ENCODE results near the gene CAPN12. TPM values are rescaled to one million over a fixed set of nuclear protein-coding genes. Genes with fewer than 3 reads are reported as not detected.

Gene CAPN12
- polyA plus RNA-seq, 1 experiment: 0.75 TPM

GRCh38 chr19:38739440-38740256, 4.6 kb downstream of the CAPN12 start:
- H3K4me3 ChIP-seq (ENCODE audit: low read depth, low read length): no peak overlapping the region
- ChIA-PET POLR2A (no interaction called here), CTCF (interaction anchor here (0.7 to 1.3 kb wide), 2 partner anchors 10 to 30 kb away, joined by 3 to 4 read pairs; no protein-coding TSS in a partner anchor)
- no peaks in the 10 kb centered on the region for H3K27me3 ChIP-seq (ENCODE audit: control insufficient read depth, insufficient read depth, low read length)
- H3K36me3 ChIP-seq (ENCODE audit: control insufficient read depth, insufficient read depth, low read length): no peaks in the 10 kb centered on the region
- DNase-seq (ENCODE audit: low read depth): no peak
- TF ChIP-seq CTCF (IDR thresholded peaks at IDR 0.05; ENCODE audit: insufficient read depth, low read depth, low read length): no peak

DNA sequence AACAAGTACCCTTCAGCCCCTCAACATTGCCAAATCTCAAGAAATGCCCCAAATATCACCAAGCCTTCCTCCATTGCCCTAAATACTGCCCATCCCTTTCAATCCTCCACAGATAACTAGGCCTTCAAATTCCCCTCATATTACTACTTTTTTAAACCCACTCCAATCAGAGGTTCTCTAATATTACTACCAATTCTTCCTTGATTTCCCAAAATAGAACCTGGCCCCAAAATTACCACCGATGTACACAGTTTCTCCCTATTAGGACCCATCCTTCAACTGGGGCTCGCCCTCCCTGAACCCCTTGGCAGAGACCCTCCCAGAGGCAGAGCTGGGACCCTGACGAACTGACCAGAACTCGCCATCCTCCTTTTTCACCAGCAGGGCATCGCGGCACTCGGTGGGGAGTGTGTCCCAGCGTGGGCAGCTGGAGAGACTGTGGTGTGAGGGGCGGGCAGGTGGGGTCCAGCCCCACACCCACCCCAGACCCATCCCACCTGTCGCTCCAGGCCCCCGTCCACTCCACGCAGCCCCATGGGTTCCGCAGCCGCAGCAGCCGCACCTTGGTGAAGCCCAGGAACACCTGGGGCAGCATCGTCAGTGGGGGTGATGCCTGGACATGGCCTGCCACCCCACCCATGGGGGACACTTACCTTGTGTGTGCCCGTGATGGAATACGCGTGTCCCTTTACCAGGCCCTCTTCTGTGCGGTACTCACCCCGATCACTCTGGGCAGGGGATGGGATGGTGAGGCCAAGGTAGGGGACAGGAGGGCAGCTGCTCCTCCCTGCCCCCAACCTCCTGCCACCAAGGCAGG, 6.1 kb downstream of the CAPN12 start:
- TF ChIP-seq CTCF (IDR thresholded peaks at IDR 0.05; ENCODE audit: insufficient read depth, low read depth, low read length): no peak
- Histone ChIP-seq H3K27me3 (ENCODE audit: control insufficient read depth, insufficient read depth, low read length) (no peaks in the 10 kb centered on the region), H3K36me3 (ENCODE audit: control insufficient read depth, insufficient read depth, low read length) (no peaks in the 10 kb centered on the region), H3K4me3 (ENCODE audit: low read depth, low read length) (no peak overlapping the region)
- ChIA-PET POLR2A (no interaction called here), CTCF (interaction anchor here (1.5 kb wide), 1 partner anchor 32 kb away, joined by 3 read pairs; no protein-coding TSS in a partner anchor)
- DNase-seq (ENCODE audit: low read depth): no peak

DNA sequence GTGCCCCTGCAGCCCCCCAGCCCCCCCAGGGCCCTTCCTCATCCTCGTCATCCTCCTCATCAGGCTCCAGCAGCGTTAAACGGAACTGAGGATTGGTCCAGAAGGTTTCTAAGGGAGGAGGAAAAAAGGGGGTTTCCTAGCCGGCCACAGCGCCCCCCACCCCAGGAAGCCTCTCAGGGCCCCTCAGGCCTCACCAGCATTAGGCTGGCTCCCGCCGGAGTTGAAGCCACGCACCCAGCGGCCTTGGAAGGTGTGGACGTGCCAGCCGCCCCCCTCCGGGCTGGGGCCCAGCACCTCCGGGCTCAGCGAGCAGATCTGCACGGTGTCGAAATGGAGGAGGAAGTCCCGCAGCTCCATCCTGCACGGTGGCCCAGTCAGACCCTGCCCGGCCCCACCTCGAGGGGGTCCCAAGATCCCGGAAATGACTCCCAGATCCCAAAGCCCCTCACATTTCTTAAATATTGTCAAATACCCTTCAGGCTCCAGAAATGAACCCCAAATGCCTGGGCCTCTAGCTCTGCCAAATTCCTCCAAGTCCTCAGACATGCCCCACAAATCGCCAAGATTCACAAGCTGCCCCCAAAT, 6.9 kb downstream of the CAPN12 start:
- Histone ChIP-seq H3K36me3 (ENCODE audit: control insufficient read depth, insufficient read depth, low read length) (0 out of 2 replicates have a peak, but pooled peaks cover 4% of the 10 kb centered on the region), H3K27me3 (ENCODE audit: control insufficient read depth, insufficient read depth, low read length) (no peaks in the 10 kb centered on the region), H3K4me3 (ENCODE audit: low read depth, low read length) (no peak overlapping the region; the same call in 1 of the 2 replicates)
- ChIA-PET POLR2A (no interaction called here), CTCF (interaction anchor here (1.5 kb wide), 1 partner anchor 32 kb away, joined by 3 read pairs; no protein-coding TSS in a partner anchor)
- TF ChIP-seq CTCF (IDR thresholded peaks at IDR 0.05; ENCODE audit: insufficient read depth, low read depth, low read length): no peak
- DNase-seq (ENCODE audit: low read depth): no peak

DNA sequence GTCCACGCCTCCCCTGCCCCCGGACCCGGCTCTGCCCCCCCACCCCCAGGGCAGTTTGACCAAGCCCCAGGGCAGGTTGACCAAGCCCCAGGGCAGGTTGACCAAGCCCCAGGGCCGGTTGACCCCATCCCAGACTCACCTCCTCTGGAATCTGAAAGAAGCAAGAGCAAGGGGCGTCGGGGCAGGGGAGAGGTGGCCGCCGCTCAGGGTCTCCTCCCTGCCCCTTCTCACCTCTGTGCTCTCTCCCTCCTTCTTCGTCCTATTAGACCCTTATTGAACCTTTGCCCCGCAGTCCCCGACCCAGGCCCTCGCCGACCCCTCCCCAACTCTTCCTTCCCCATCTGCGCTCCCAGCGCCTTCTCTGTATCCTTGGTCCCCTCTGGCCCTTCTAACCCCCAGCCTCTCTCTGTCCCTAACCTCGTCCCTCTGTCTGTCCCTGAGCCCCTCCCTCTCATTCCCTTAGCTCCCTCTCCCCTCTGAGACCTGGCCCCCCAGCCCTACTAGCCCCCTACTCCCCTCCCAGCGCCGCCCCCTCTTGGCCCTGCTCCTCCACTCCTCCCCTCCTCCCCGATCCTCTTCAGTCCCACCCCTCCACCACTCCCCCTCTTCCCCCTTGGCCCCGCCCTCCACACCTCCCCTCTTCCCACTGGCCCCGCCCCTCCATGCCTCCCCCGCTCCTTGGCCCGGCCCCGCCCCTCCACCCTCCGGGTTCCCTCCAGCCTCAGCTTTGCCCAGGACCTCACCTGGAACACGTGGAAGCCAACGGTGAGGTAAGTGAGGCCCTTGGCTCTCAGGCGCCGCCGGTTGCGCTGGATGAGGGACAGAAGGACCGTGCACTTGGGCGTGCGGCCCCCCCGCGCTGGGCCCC, 7.6 kb downstream of the CAPN12 start:
- peak overlapping the region; percentile 37 for H3K4me3 ChIP-seq (ENCODE audit: low read depth, low read length)
- no peak for TF ChIP-seq CTCF (IDR thresholded peaks at IDR 0.05; ENCODE audit: insufficient read depth, low read depth, low read length)
- no peak for DNase-seq (ENCODE audit: low read depth)
- ChIA-PET POLR2A (no interaction called here), CTCF (interaction anchor here (1.5 kb wide), 1 partner anchor 33 kb away, joined by 3 read pairs; no protein-coding TSS in a partner anchor)
- peaks cover 8% of the 10 kb centered on the region; the same call in 1 of the 2 replicates for H3K36me3 ChIP-seq (ENCODE audit: control insufficient read depth, insufficient read depth, low read length)
- no peaks in the 10 kb centered on the region for H3K27me3 ChIP-seq (ENCODE audit: control insufficient read depth, insufficient read depth, low read length)
